ENCODE results near the gene GPR161.

DNA sequence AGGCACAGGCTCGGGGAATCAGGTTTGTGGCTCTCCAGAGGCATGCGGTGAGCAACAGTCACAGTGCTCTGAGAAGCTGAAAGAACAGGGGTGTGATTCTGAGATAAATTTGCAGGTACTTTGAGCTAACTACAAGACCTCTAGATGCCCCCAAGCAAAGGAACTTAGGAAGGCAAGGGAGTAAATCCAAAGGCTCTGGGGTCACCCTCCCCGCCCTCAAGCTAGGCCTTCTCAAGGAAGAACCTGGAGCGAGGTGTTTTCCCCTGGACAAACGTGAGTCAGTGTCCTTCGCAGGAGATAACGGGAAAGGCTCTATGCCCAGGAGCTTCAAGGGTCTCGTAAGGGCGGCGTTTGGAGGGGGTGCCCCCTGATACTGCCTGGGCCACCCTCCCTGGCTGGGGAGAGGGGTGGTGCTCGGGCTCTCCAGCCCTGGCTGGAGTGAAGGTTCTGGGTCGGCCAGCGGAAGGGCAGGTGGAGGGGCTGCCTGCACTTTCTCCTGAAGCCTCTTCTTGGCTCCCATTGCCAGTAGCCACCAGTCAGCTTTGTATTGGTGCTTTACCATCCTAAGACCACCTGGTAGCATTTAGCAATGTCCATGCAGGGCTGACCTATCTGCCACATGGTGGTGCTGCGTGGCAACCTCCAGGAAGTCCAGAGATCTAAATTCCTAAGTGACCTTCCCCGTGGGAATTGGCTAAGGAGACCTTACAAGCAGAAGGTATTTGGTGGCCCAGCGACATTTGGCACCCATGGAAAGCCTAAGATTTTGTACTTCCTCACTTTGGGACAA, 44.0 kb downstream of the GPR161 start:
- TF ChIP-seq, protein P1, sequence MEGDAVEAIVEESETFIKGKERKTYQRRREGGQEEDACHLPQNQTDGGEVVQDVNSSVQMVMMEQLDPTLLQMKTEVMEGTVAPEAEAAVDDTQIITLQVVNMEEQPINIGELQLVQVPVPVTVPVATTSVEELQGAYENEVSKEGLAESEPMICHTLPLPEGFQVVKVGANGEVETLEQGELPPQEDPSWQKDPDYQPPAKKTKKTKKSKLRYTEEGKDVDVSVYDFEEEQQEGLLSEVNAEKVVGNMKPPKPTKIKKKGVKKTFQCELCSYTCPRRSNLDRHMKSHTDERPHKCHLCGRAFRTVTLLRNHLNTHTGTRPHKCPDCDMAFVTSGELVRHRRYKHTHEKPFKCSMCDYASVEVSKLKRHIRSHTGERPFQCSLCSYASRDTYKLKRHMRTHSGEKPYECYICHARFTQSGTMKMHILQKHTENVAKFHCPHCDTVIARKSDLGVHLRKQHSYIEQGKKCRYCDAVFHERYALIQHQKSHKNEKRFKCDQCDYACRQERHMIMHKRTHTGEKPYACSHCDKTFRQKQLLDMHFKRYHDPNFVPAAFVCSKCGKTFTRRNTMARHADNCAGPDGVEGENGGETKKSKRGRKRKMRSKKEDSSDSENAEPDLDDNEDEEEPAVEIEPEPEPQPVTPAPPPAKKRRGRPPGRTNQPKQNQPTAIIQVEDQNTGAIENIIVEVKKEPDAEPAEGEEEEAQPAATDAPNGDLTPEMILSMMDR (IDR thresholded peaks at IDR 0.05): peak; percentile 64; the same call in 1 of the 2 replicates
- TF ChIP-seq POLR2AphosphoS5 (IDR thresholded peaks at IDR 0.05; ENCODE audit: low read depth, low read length) (no peak), TCF7L2 (IDR thresholded peaks at IDR 0.05; ENCODE audit: low read depth, low read length) (no peak), SIN3A (IDR thresholded peaks at IDR 0.05; ENCODE audit: borderline replicate concordance, insufficient read depth, low read depth, low read length) (no peak)
- TF ChIP-seq, protein P2, sequence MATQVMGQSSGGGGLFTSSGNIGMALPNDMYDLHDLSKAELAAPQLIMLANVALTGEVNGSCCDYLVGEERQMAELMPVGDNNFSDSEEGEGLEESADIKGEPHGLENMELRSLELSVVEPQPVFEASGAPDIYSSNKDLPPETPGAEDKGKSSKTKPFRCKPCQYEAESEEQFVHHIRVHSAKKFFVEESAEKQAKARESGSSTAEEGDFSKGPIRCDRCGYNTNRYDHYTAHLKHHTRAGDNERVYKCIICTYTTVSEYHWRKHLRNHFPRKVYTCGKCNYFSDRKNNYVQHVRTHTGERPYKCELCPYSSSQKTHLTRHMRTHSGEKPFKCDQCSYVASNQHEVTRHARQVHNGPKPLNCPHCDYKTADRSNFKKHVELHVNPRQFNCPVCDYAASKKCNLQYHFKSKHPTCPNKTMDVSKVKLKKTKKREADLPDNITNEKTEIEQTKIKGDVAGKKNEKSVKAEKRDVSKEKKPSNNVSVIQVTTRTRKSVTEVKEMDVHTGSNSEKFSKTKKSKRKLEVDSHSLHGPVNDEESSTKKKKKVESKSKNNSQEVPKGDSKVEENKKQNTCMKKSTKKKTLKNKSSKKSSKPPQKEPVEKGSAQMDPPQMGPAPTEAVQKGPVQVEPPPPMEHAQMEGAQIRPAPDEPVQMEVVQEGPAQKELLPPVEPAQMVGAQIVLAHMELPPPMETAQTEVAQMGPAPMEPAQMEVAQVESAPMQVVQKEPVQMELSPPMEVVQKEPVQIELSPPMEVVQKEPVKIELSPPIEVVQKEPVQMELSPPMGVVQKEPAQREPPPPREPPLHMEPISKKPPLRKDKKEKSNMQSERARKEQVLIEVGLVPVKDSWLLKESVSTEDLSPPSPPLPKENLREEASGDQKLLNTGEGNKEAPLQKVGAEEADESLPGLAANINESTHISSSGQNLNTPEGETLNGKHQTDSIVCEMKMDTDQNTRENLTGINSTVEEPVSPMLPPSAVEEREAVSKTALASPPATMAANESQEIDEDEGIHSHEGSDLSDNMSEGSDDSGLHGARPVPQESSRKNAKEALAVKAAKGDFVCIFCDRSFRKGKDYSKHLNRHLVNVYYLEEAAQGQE (IDR thresholded peaks at IDR 0.05; ENCODE audit: insufficient read depth in 1 of 2, low read depth in 2 of 2, low read length in 1 of 2): no peak
